VCaP (cell line): ENCODE data around the gene TTC8.
"Not testable (repeated sequence)": the region's sequence is repeated elsewhere in the genome, so short reads cannot be mapped to it uniquely, and the experiment has no call there.

Experiments
- H3K27ac ChIP-seq: fragments of 450-650 bp; 2 replicates; pipeline ENCODE4 v1.5.1; 2017
- CTCF ChIP-seq: fragments of 450-650 bp; conservative IDR thresholded peaks from 2 replicates; pipeline ENCODE4 v1.5.1; 2017; ENCODE audit warnings: mild to moderate bottlenecking, moderate library complexity

TTC8 gene

DNA sequence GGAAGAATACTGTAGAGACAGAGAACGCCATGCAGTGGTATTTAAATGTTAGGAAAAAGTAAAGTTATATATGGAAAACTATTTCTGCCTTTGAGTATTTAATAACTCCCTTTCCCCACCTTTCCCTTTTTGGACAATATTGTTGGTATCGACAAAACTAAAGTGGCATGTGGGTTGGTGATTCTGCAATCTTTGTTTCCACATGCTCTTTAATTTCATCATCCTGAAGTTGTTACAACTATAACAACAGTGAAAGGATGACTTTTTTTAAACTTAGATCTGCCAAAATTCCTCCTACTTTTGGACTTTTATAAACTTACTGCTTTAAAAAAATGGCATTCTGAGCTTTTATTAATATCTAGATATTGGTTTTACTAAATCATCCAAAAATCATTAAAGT, 25.3 kb downstream of the TTC8 start:
- no peak for TF ChIP-seq CTCF
- no peak overlapping the region for H3K27ac ChIP-seq

- TF ChIP-seq CTCF = no peak
- H3K27ac ChIP-seq = no peak overlapping the region
These were observed 27.1 kb downstream of the TTC8 start for GRCh38 chr14:88851587-88851986.

DNA sequence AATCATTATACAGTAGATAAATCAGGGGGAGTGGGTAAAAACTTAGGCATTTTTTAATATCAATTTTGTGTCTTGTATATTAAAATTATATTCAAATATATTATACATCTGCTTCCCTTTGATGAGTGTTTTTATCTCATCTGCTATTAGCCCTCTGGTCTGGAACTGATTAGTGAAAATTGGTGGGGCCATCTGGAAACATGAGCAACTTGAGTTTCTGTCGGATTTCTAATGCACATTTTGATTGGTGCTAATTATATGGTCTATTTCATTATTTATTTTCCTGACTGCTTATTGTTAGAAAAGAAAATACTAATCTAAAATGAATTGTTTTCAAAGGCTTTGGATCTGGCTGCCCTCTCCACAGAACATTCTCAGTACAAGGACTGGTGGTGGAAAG, 28.2 kb downstream of the TTC8 start:
- TF ChIP-seq CTCF = no peak

DNA sequence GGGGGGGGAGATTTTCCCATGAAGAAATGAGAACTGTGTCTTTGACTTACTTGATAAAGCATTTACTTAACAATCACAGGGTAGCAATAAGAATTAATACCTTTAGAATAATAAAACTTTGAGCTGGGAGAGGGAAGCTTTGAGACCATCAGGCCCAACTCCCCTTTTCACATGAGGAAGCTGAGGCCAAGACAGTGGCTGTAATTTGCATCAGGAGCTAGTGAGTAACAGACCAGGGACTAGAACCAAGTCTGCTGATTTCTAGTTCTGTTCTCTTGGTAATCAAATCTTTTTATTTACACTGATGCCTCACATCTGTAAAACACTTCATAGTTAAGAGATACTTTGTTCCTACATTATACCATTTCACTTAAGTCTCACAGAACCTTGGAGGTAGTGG, 28.7 kb downstream of the TTC8 start:
- H3K27ac ChIP-seq = no peak overlapping the region
- no peak for TF ChIP-seq CTCF

More for the DNA sequence above, 28.2 kb downstream of the TTC8 start:
- no peak overlapping the region for H3K27ac ChIP-seq

DNA sequence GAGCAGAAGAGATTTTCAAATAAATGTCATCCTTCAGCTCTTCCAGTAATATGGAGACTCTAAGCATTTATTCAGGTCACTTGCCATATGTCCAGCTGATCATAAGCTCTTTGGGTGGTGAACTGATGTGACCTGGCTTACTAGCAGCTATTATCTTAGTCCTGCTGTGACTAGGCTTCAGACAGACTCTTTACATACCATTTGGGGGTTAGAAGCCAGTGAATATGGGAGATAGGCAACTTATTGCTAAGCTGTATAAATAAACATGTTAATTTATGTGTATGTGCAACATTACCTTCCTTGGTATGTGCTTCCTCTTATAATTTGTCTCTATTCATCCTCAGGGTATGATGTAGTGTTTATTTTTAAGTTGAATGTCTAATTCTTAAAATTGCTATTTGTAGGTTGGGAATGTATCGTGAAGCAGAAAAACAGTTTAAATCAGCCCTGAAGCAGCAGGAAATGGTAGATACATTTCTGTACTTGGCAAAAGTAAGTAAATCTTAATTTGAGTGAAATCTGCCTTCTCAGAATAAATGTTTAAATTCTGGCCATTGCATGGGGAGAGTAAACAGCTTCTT, 32.4 kb downstream of the TTC8 start:
- TF ChIP-seq CTCF = no peak
- H3K27ac ChIP-seq = no peak overlapping the region

GRCh38 chr14:88857861-88858260, 33.4 kb downstream of the TTC8 start:
- H3K27ac ChIP-seq = not testable (repeated sequence)
- peak; percentile 23; the same call in 1 of the 2 replicates for TF ChIP-seq CTCF

DNA sequence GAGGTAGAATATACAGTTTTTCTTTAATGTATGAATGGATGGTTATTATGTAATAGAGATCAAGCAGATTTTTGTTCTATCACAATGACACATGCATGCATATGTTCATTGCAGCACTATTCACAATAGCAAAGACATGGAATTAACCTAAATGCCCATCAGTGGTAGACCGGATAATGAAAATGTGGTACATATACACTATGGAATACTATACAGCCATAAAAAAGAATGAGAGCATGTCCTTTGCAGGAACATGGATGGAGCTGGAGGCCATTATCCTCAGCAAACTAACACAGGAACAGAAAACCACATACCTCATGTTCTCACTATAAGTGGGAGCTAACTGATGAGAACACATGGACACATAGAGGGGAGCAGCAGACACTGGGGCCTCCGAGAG, 34.7 kb downstream of the TTC8 start:
- H3K27ac ChIP-seq = not testable (repeated sequence)

DNA sequence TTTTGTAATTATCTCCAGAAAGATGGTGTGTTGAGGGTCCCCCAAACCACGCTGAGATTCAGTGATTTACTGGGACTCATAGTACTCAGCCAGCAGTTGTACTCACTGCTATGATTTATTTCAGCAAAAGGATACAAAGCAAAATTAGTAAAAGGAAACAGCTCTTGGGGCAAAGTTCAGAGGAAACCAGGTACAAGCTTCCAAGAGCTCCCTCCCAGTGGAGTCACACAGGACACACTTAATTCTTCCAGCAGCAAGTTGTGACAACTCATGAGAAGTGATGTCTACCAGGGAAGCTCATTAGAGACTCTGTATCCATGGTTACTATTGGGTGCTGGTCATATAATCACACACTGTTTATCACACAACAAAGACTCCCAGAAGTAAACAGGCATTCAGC, 38.7 kb downstream of the TTC8 start:
- no peak for TF ChIP-seq CTCF
- H3K27ac ChIP-seq = no peak overlapping the region
